ENCODE measurements around the gene RASD2.

DNA sequence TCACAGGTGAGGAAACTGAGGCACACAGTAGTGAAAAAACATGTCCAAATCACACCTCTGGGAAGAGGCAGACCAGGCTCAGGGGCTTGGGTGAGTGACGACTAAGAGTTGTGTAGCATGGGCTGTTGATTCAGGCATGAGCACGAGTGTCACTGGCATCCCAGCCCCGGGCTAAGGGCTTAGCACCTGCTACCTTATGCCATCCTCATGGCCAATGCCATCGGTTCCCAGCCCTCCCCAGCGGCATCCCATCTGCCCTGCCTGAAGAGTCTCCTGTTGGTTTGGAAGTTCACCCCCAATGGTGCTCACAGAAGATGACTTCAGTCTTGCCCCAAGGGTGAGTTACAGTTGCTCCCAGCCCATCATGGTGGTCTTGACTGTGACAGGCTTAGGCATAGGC is 54.1 kb downstream of the RASD2 start:
- no peak for TF ChIP-seq CTCF (IDR thresholded peaks at IDR 0.05)
- TF ChIP-seq POLR2A (IDR thresholded peaks at IDR 0.05), result no peak

All from esophagus squamous epithelium (tissue), 4 donors.